ENCODE data around the gene PPM1F. TPM values are rescaled to one million over a fixed set of nuclear protein-coding genes. Genes with fewer than 3 reads are reported as not detected.

The PPM1F gene
- total RNA-seq, 1 donor from 2014 or later, result 156 TPM

GRCh38 chr22:21961127-21961867, 8.6 kb upstream of the PPM1F start:
- DNase-seq (ENCODE audit: low read depth, low spot score), result no peak

- no peak for DNase-seq (ENCODE audit: low read depth, low spot score)
Observed at GRCh38 chr22:21960200-21961126, 7.8 kb upstream of the PPM1F start.

- no peak for DNase-seq (ENCODE audit: low read depth, low spot score)
Observed at GRCh38 chr22:21959274-21960074, 6.8 kb upstream of the PPM1F start.

GRCh38 chr22:21958360-21959273, 6.0 kb upstream of the PPM1F start:
- DNase-seq (ENCODE audit: low read depth, low spot score), result no peak

- no peak for DNase-seq (ENCODE audit: low read depth, low spot score)
Observed at GRCh38 chr22:21951931-21952465, 650 bp downstream of the PPM1F start.

- no peak for DNase-seq (ENCODE audit: low read depth, low spot score)
Observed at GRCh38 chr22:21951062-21951461, 1.6 kb downstream of the PPM1F start.

- no peak for DNase-seq (ENCODE audit: low read depth, low spot score)
Observed at GRCh38 chr22:21949948-21950347, 2.7 kb downstream of the PPM1F start.

GRCh38 chr22:21949569-21949918, 3.1 kb downstream of the PPM1F start:
- DNase-seq (ENCODE audit: low read depth, low spot score), result no peak

- DNase-seq (ENCODE audit: low read depth, low spot score), result no peak
Observed at GRCh38 chr22:21948824-21949568, 3.7 kb downstream of the PPM1F start.

- DNase-seq (ENCODE audit: low read depth, low spot score), result no peak
Observed at GRCh38 chr22:21948390-21948789, 4.3 kb downstream of the PPM1F start.

GRCh38 chr22:21947040-21948014, 5.3 kb downstream of the PPM1F start:
- no peak for DNase-seq (ENCODE audit: low read depth, low spot score)

GRCh38 chr22:21946262-21946925, 6.3 kb downstream of the PPM1F start:
- DNase-seq (ENCODE audit: low read depth, low spot score), result no peak

GRCh38 chr22:21945453-21946261, 7.0 kb downstream of the PPM1F start:
- DNase-seq (ENCODE audit: low read depth, low spot score), result no peak

- DNase-seq (ENCODE audit: low read depth, low spot score), result no peak
Observed at GRCh38 chr22:21944871-21945270, 7.8 kb downstream of the PPM1F start.

- DNase-seq (ENCODE audit: low read depth, low spot score), result no peak
Observed at GRCh38 chr22:21943571-21944448, 8.8 kb downstream of the PPM1F start.

Data from pulmonary artery endothelial cell (primary cell).